Body of pancreas (tissue), 4 donors: ENCODE data around the gene LCN12.

Source experiments
- POLR2A ChIP-seq, 3 donors: fragments of 450-650 bp; IDR thresholded peaks; one replicate each; pipeline ENCODE4 v1.6.1; 2016; ENCODE audit warnings: antibody characterized with exemption in 3 of 3, mild to moderate bottlenecking in 2 of 3
- TF ChIP-seq, protein P1 (sequence below), 7 experiments: fragments of 450-650 bp in 4 of 7; fragments of 200-600 bp in 3 of 7; sonication (generic) in 3 of 7; IDR thresholded peaks; one replicate each; pipeline ENCODE4 v1.5.1; 2016 to 2019; ENCODE audit warnings: antibody characterized with exemption in 7 of 7

DNA sequence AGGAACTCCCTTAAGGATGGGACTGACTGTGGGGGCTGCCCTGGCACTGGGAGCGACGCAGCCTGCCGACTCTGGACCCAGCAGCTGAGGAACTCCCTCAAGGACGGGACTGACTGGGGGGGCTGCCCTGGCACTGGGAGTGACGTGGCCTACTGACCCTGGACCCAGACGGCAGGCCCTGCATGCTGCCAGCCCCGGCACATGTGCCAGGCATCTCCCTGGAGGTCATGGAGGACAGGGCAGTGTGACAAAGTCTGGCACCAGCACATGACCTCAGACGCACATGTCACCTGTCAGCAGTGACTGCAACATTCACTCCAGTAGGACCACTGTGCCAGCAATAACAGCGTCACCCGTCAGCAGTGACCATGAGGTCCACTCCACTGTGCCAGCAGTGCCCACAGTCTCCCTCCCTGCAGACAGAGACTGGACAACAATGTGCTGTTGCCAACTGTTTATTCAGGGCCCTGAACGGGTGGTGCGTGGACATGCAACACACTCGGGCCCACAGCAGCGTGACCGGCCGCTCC, 12.0 kb upstream of the LCN12 start:
- TF ChIP-seq, protein P1, sequence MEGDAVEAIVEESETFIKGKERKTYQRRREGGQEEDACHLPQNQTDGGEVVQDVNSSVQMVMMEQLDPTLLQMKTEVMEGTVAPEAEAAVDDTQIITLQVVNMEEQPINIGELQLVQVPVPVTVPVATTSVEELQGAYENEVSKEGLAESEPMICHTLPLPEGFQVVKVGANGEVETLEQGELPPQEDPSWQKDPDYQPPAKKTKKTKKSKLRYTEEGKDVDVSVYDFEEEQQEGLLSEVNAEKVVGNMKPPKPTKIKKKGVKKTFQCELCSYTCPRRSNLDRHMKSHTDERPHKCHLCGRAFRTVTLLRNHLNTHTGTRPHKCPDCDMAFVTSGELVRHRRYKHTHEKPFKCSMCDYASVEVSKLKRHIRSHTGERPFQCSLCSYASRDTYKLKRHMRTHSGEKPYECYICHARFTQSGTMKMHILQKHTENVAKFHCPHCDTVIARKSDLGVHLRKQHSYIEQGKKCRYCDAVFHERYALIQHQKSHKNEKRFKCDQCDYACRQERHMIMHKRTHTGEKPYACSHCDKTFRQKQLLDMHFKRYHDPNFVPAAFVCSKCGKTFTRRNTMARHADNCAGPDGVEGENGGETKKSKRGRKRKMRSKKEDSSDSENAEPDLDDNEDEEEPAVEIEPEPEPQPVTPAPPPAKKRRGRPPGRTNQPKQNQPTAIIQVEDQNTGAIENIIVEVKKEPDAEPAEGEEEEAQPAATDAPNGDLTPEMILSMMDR (IDR thresholded peaks at IDR 0.05), result no peak
- no peak for TF ChIP-seq POLR2A (IDR thresholded peaks at IDR 0.05)
